HG03354 (cell line): ENCODE results near the gene HOXC10.

ENCODE experiments used
- ATAC-seq: cut with Tn5 transposase; IDR thresholded peaks from one replicate; pipeline ENCODE4 v1.9.1; 2021; ENCODE audit warnings: mild to moderate bottlenecking; ENCODE audit not compliant: unreplicated experiment, poor library complexity, severe bottlenecking

Gene HOXC10

DNA sequence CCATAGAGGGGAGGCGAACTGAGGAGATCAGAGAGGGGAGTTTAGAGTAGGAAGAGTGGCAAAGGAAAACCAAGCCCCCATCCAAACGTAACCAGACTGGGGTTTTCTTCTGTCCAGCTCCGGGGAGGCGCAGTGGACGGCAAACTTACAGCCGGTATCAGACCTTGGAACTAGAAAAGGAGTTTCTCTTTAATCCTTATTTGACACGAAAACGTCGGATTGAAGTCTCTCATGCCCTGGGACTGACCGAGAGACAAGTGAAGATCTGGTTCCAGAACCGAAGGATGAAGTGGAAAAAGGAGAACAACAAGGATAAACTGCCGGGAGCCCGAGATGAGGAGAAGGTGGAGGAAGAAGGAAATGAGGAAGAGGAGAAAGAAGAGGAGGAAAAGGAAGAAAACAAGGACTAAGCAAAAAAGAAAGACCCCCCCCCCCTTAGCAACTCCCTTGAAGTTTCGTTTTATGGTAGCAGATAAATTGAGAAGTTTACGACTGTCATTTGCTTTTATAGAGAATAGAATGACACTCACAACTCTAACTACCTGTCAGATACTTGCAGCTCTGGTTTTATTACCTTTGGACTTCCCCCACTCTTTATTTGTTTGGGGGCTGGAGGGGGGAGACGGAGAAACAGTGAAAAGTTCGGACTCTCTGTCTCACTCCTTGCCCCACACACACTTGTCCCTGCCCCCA is 26.2 kb downstream of the HOXC10 start:
- no peak for ATAC-seq

- no peak for ATAC-seq
These were observed 27.0 kb downstream of the HOXC10 start for GRCh38 chr12:54011665-54012532.

DNA sequence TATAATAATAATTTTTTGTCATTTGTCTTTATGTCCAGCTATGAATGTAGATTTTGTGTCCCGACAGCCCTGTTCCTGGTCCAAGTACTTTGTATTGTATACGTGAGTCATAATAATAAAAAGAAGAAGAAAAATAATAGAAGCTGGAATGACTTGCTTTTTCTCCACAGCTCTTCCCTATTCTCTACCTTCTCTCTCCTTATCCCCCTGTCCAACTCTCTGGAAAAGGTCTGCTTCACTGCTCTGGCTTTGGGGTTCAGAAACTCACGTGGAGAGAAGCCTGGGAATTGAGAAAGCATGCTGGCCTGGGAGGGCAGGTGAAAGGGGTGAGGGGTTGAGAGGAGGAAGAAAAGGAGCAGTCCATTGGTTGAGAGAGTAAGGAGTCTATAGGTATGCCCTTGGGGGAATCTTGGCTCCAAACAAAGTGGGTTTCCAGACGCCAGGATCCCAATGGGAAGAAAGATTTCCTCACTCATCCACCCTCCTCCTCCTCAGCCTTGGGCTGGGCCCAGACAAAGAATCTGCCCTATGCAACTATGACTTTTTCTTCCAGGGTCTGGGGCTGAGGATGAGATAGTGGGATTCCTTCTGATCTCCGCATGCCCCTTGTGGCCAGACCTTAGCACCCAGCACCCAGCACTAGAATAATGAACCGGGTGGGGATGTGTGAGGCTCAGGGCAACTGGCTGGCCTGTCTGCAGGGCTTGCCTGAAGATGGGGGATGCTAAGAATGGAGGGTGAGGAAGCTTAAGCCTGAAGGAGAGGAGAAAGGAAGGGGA is 27.9 kb downstream of the HOXC10 start:
- ATAC-seq = no peak

DNA sequence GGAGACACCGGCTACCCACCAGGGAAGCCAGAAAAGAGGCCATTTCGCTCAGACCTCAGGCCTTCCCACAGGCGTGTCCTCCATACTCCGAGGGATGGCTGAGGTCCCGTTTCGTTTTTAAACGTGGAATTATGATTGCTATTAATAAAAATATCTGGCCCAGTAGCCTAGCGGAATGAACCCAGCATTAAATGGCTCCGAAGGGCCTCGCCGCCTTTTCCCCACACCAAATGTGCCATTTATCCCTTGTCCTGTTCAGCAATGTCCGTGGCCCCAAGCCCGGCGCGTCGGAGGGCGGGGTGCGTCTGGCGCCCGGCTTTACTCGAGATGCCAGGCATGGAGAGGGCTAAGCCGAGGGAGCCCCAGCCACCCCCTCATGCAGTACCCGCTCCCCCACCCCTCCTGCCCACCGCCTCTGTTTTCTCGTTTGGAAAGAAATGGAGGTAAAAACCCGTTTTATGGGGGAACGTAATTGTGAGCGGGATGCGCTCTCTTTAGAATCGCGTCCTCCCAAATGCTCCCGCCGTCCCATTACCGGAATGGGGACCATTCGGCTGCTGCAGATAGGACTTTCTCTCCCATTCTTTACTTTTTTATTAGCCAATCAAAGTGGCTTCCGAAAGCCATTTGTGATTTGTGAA is 29.6 kb downstream of the HOXC10 start:
- ATAC-seq = no peak

DNA sequence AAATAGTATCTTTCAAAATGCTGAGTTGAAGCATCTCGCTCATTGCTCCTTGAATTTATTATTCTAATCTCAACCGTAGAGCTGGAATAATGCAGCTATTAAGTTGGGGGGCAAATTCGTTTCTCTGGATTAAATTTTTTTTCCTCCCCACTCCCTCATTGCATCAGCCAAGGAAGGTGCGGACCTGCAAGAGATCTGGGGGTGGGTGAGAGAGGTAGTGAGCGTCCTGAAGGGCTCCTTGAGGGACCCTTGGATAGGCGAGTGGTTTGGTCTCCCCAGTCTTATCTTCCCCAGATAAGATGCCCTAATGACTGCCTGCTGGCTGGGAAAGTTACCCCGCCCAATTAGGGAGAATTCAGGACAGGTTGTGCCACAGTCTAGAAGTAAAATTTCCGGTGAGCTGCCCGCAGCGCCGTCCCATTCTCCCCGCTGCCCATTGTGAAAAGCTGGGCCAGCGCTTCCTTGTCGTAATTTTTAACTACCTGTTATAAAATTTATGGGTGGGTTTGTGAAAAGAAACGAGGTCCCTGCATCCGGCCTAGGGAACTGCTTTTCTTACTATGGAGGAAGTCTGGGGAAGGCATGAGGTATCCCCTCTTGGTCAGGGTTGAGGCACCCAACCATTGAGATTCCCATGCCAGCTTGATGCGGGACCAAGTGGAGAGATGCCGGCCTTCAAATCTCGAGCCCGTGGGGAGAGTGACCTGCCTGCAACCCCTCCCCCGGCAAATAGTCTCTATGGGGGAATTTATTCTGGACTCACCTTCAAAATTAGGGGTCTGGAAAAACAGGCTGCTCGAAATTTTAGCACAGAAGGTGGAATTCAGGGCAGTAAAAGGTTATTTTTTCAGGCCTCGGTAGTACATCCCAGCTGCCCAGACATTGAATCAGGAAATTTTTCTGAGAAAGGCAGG is 30.3 kb downstream of the HOXC10 start:
- no peak for ATAC-seq

DNA sequence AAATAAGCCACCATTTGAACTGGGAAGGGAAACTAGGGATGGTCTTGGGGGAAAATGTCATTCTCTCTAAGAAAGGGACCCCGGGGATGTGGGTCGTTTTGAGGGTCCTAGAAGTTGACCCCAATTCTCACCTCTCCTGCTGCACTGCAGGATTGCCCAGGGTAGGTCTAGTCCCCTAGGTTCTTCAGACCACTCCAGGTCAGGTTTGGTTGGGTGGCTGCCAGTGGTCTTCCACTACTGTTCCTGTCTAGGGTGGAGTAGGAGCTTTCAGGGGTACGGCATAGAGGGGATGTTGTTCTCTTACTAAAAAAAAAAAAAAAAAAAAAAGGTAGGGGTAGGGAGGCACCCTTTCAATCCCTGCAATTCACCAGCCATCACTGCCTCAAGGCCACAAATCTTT is 31.1 kb downstream of the HOXC10 start:
- no peak for ATAC-seq

- no peak for ATAC-seq
These were observed 31.6 kb downstream of the HOXC10 start for GRCh38 chr12:54016478-54016964.

DNA sequence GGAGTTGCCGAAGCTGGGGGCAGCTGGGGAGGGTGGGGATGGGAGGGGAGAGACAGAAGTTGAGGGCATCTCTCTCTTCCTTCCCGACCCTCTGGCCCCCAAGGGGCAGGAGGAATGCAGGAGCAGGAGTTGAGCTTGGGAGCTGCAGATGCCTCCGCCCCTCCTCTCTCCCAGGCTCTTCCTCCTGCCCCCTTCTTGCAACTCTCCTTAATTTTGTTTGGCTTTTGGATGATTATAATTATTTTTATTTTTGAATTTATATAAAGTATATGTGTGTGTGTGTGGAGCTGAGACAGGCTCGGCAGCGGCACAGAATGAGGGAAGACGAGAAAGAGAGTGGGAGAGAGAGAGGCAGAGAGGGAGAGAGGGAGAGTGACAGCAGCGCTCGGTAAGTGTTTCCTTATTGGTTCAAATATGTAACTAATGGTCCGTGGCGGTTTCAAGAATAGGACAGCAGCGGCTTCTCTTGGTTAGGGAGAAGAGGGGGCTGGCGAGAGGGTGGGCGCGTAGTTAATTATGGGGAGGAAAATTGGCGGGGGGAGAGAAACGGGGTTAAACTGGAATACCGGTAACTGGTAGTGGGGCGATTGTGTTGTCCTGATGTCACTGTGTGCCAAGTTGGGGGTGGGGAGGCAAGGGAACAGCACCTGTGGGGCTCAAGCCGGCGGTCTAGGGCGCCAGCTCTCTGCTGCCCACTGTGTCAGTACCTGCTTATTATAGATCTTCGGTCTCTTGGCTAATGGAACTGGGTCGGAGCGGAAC is 32.3 kb downstream of the HOXC10 start:
- peak; percentile 27 for ATAC-seq

DNA sequence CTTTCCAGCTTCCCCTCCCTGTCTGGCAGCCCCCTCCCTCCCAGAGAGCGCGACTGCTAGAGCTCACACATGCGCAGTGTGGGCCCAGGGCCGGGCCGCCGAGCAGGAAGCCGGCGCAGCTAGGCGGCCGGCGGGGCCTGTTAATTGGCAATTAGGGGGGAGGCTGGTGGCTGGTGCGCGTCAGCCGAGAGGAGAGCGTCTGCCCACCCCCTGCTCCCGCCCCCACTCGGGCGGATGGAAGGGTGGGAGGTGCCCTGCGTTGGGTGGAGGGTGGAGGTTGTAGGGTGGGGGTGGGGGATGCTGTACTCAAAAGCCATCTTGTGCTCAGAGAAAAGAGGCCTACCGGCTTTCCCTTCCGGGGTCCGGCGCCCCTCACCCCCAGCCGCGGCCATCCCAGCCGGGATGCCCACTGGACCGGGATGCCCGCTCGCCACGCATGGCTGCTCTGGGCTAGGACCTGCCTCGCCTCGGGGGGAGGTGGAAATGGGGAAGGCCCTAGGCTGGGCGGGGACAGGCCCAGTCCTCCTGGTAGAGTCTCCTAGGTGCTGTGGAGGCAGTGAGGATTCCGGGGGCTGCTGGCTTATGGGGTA is 33.0 kb downstream of the HOXC10 start:
- peak; percentile 82 for ATAC-seq

DNA sequence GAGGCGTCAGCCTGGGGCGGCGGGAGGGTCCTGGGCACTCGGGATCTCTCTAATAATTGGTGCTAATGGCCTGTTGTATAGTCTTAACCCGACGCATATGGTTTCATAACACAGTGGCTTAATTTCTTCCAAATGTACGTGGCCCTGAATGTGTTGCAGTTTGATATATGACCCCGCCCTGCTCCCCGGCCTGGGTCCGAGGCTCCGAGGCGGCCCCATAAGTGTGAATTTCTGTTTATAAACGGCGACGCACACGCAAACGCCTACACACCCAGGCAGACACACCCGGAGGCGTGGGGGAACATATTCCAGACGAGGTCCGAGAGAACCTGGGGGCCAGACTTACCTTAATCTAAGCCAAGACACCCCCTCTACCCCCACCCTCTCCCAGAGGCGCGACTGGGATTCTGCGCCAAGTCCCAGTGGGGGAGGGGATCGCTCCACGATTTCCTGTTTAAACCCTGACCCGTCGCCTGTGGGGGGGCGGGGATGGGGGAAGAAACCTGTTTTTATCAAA is 33.6 kb downstream of the HOXC10 start:
- no peak for ATAC-seq

GRCh38 chr12:54019091-54019811 is 34.3 kb downstream of the HOXC10 start:
- no peak for ATAC-seq

- ATAC-seq = no peak
These were observed 35.1 kb downstream of the HOXC10 start for GRCh38 chr12:54019924-54020590.

- ATAC-seq = no peak
These were observed 35.9 kb downstream of the HOXC10 start for GRCh38 chr12:54020591-54021405.

DNA sequence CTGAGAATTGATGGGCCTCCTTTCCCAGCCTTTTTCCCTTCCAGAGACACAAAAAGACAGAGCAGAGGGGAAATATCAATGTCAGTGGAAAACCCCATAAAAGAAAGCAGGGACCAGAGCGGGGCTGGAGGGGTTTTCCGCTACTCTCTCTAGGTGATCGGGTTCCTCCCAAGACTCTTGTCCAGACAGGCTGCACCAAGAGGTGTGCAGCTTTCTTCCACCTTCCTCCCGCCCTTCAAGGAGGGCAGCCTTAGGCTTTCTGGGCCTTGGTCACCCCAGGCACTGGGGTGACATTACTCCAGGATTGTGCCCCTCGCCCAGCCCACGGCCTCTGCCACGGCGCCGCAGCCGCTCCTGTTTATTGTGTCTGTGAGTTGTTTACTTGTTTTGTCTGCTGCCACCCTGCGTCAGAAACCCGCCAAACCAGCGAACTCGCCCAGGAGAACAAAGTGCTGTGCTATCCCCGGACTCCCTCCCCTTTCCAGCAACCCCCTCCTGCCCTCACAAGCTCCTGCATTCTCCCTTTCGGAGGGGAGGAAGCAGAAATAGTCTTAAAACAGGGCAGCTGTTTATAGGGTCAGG is 36.6 kb downstream of the HOXC10 start:
- no peak for ATAC-seq
